GM21515 (cell line): ENCODE results near the gene ZNF410.

Experiments used
- ATAC-seq: cut with Tn5 transposase; IDR thresholded peaks from one replicate; pipeline ENCODE4 v1.9.1; 2021; ENCODE audit not compliant: unreplicated experiment

The ZNF410 gene

GRCh38 chr14:73949752-73950734 lies 63.4 kb downstream of the ZNF410 start, which contains the start of the genes COQ6 and FAM161B:
Gene COQ6 (plus strand): TSS chr14:73950302. CDS start chr14:73950333, 31 bp downstream.
Gene FAM161B (minus strand): TSS chr14:73950094. CDS start chr14:73950026, 68 bp downstream.
- peak; percentile 80 for ATAC-seq

GRCh38 chr14:73953731-73954130 lies 67.1 kb downstream of the ZNF410 start:
- no peak for ATAC-seq

GRCh38 chr14:73955674-73956073 lies 69.0 kb downstream of the ZNF410 start:
- ATAC-seq: no peak

- ATAC-seq: no peak
Observed at GRCh38 chr14:73958591-73958990, 71.9 kb downstream of the ZNF410 start.

GRCh38 chr14:73961192-73961591 lies 74.5 kb downstream of the ZNF410 start:
- ATAC-seq: no peak

- ATAC-seq: no peak
Observed at GRCh38 chr14:73965216-73965615, 78.6 kb downstream of the ZNF410 start.

GRCh38 chr14:73968885-73969284 lies 82.2 kb downstream of the ZNF410 start:
- no peak for ATAC-seq

- no peak for ATAC-seq
Observed at GRCh38 chr14:73973497-73973896, 86.8 kb downstream of the ZNF410 start.

GRCh38 chr14:73976125-73976524 lies 89.5 kb downstream of the ZNF410 start:
- no peak for ATAC-seq

GRCh38 chr14:73977896-73978295 lies 91.2 kb downstream of the ZNF410 start:
- ATAC-seq: no peak
